A549 (cell line): ENCODE results near the gene DAGLA. TPM values are rescaled to one million over a fixed set of nuclear protein-coding genes. Genes with fewer than 3 reads are reported as not detected.

Experiments used
- ATAC-seq, 2 experiments: fragments of 200-7000 bp in 1 of 2; fragments of >200 bp in 1 of 2; cut with Nextera tagmentation in 1 of 2; cut with Tn5 transposase in 1 of 2; 3 replicates each; pipeline versions ENCODE4 v1.8.0 to v1.9.1; 2018 to 2020; ENCODE audit warnings: mild to moderate bottlenecking in 1 of 2, moderate library complexity in 1 of 2
- CTCF ChIA-PET: fragments of 300-600 bp; sonication (Branson Sonifier 250); formaldehyde crosslinking; extraction: SDS; loops from one replicate; lab custom pipeline; 2021; ENCODE audit warnings: antibody characterized with exemption, inconsistent platforms; lab: Yijun Ruan, JAX
- POLR2A ChIA-PET: fragments of 350-600 bp; formaldehyde crosslinking; extraction: SDS; loops from one replicate; lab custom pipeline; 2021; ENCODE audit warnings: antibody characterized with exemption, inconsistent platforms; lab: Yijun Ruan, JAX
- DNase-seq, 2 experiments: peaks; one replicate each; pipeline versions ENCODE4 v3.0.0 to v3.0.0-alpha.2; 2011 to 2016; ENCODE audit warnings: low read depth in 1 of 2, low spot score in 1 of 2
- FAIRE-seq: peaks from 2 replicates; lab custom pipeline; 2011; peaks lifted over from hg19 to GRCh38; lab: Jason Lieb, UNC
- H3K27ac ChIP-seq, 2 experiments: fragments of >200 bp; sonication (Bioruptor Twin); formaldehyde crosslinking; 3 replicates each; pipeline ENCODE4 v1.5.1; 2016 to 2017
- H3K4me1 ChIP-seq: fragments of >200 bp; sonication (Bioruptor Twin); formaldehyde crosslinking; 3 replicates; pipeline ENCODE4 v1.6.1; 2016
- H3K4me2 ChIP-seq: fragments of >200 bp; sonication (Bioruptor Twin); formaldehyde crosslinking; 3 replicates; pipeline ENCODE4 v1.6.1; 2016
- H3K4me3 ChIP-seq: fragments of >200 bp; sonication (Bioruptor Twin); formaldehyde crosslinking; 3 replicates; pipeline ENCODE4 v1.5.1; 2016
- H3K9me3 ChIP-seq: fragments of >200 bp; sonication (Bioruptor Twin); formaldehyde crosslinking; 3 replicates; pipeline ENCODE4 v1.6.1; 2016
- BCL3 ChIP-seq: fragments of >200 bp; sonication (Bioruptor Twin); formaldehyde crosslinking; IDR thresholded peaks from 3 replicates; pipeline ENCODE4 v1.6.1; 2016
- CBX8 ChIP-seq: fragments of 200-600 bp; sonication (generic); IDR thresholded peaks from 2 replicates; pipeline ENCODE4 v1.6.1; 2016
- E2F6 ChIP-seq: IDR thresholded peaks from 2 replicates; pipeline ENCODE4 v1.6.1; 2012; ENCODE audit warnings: low read depth, borderline replicate concordance
- EHMT2 ChIP-seq: fragments of 200-600 bp; sonication (generic); IDR thresholded peaks from 2 replicates; pipeline ENCODE4 v1.6.1; 2016; ENCODE audit warnings: antibody characterized with exemption, low read depth, mild to moderate bottlenecking, moderate library complexity
- EP300 ChIP-seq, 2 experiments: fragments of >200 bp; sonication (Bioruptor Twin); formaldehyde crosslinking; IDR thresholded peaks; 2 replicates in 1 of 2; 3 replicates in 1 of 2; pipeline ENCODE4 v1.6.1; 2016 to 2017
- ESRRA ChIP-seq: fragments of 150-350 bp; IDR thresholded peaks from 2 replicates; pipeline ENCODE4 v1.6.1; 2014; ENCODE audit warnings: mild to moderate bottlenecking, low read length, borderline replicate concordance
- FOSL2 ChIP-seq, 2 experiments: fragments of 450-650 bp in 1 of 2; fragments of >200 bp in 1 of 2; sonication (Bioruptor Twin) in 1 of 2; formaldehyde crosslinking; IDR thresholded peaks; 2 replicates each; pipeline versions ENCODE4 v1.5.0 to v1.6.1; 2016 to 2020; ENCODE audit warnings: mild to moderate bottlenecking in 1 of 2, moderate library complexity in 1 of 2
- HOXA7 ChIP-seq: fragments of 250-450 bp; sonication (Bioruptor Pico); IDR thresholded peaks from 2 replicates; pipeline ENCODE4 v1.5.0; 2020; ENCODE audit warnings: mild to moderate bottlenecking, moderate library complexity
- HOXB13 ChIP-seq: fragments of 250-450 bp; sonication (Bioruptor Pico); IDR thresholded peaks from 2 replicates; pipeline ENCODE4 v1.5.0; 2020; ENCODE audit warnings: low read depth, mild to moderate bottlenecking, moderate library complexity
- JUN ChIP-seq, 2 experiments: fragments of >200 bp; sonication (Bioruptor Twin); formaldehyde crosslinking; IDR thresholded peaks; 2 replicates in 1 of 2; 3 replicates in 1 of 2; pipeline ENCODE4 v1.6.1; 2016 to 2017
- JUNB ChIP-seq: fragments of >200 bp; sonication (Bioruptor Twin); formaldehyde crosslinking; IDR thresholded peaks from 2 replicates; pipeline ENCODE4 v1.6.1; 2016
- KDM1A ChIP-seq: fragments of 200-600 bp; sonication (generic); IDR thresholded peaks from 2 replicates; pipeline ENCODE4 v1.6.1; 2016; ENCODE audit warnings: low read depth, mild to moderate bottlenecking
- KDM5A ChIP-seq: fragments of 200-600 bp; sonication (generic); IDR thresholded peaks from 2 replicates; pipeline ENCODE4 v1.6.1; 2016; ENCODE audit warnings: antibody characterized with exemption, mild to moderate bottlenecking
- MAFK ChIP-seq: fragments of 450-650 bp; IDR thresholded peaks from 2 replicates; pipeline ENCODE4 v1.6.1; 2014; ENCODE audit not compliant: partially characterized antibody
- NFE2L2 ChIP-seq: fragments of 150-350 bp; conservative IDR thresholded peaks from 2 replicates; pipeline ENCODE4 v1.6.1; 2014; ENCODE audit warnings: low read length
- NPAS2 ChIP-seq: fragments of 250-450 bp; sonication (Bioruptor Pico); IDR thresholded peaks from 2 replicates; pipeline ENCODE4 v1.8.0; 2022; ENCODE audit warnings: mild to moderate bottlenecking, moderate library complexity, borderline replicate concordance
- NR3C1 ChIP-seq: fragments of >200 bp; sonication (Bioruptor Twin); formaldehyde crosslinking; IDR thresholded peaks from 3 replicates; pipeline ENCODE4 v1.6.1; 2017
- POLR2AphosphoS2 ChIP-seq: conservative IDR thresholded peaks from 2 replicates; pipeline ENCODE4 v1.6.1; 2012; ENCODE audit warnings: low read length, improper control_type of control experiment, inconsistent platforms
- RCOR1 ChIP-seq: fragments of 150-350 bp; IDR thresholded peaks from 2 replicates; pipeline ENCODE4 v1.6.1; 2014; ENCODE audit warnings: antibody characterized with exemption, low read length, low read depth
- REST ChIP-seq: fragments of 200-600 bp; sonication (generic); IDR thresholded peaks from 2 replicates; pipeline ENCODE4 v1.6.1; 2016; ENCODE audit warnings: antibody characterized with exemption, mild to moderate bottlenecking, moderate library complexity
- RFX5 ChIP-seq: fragments of 450-650 bp; IDR thresholded peaks from 2 replicates; pipeline ENCODE4 v1.7.1; 2014; ENCODE audit warnings: antibody characterized with exemption, mild to moderate bottlenecking, moderate library complexity
- RNF2 ChIP-seq: fragments of 200-600 bp; sonication (generic); IDR thresholded peaks from 2 replicates; pipeline ENCODE4 v1.6.1; 2016; ENCODE audit warnings: low read depth, mild to moderate bottlenecking, antibody characterized with exemption, moderate library complexity, borderline replicate concordance
- SMC3 ChIP-seq: fragments of >200 bp; sonication (Bioruptor Twin); formaldehyde crosslinking; IDR thresholded peaks from 3 replicates; pipeline ENCODE4 v1.6.1; 2018; ENCODE audit warnings: inconsistent platforms
- SREBF2 ChIP-seq: fragments of 450-650 bp; IDR thresholded peaks from 2 replicates; pipeline ENCODE4 v1.6.1; 2014; ENCODE audit warnings: mild to moderate bottlenecking, moderate library complexity
- TP53 ChIP-seq: fragments of 250-450 bp; sonication (Bioruptor Pico); IDR thresholded peaks from 2 replicates; pipeline ENCODE4 v1.5.0; 2021; ENCODE audit warnings: mild to moderate bottlenecking, moderate library complexity
- ZC3H11A ChIP-seq: fragments of 450-650 bp; IDR thresholded peaks from 2 replicates; pipeline ENCODE4 v1.6.1; 2014; ENCODE audit warnings: antibody characterized with exemption, mild to moderate bottlenecking
- ZFP36 ChIP-seq: fragments of 450-650 bp; IDR thresholded peaks from 2 replicates; pipeline ENCODE4 v1.6.1; 2014; ENCODE audit warnings: borderline replicate concordance; ENCODE audit not compliant: partially characterized antibody
- ZSCAN20 ChIP-seq: fragments of 250-450 bp; sonication (Bioruptor Pico); IDR thresholded peaks from 2 replicates; pipeline ENCODE4 v1.8.0; 2022; ENCODE audit warnings: mild to moderate bottlenecking, moderate library complexity
- WGBS: methylation state at CpG from one replicate; pipeline ENCODE4 v1.1.6; 2017; ENCODE audit errors: missing lambda C conversion rate; 5-methylcytosine and 5-hydroxymethylcytosine counted together
- polyA minus RNA-seq: library from RNA; depleted of rRNA, polyadenylated mRNA; stranded (reverse); fragments of >200 nt; gene quantifications from 2 replicates; pipeline ENCODE4 v1.2.3, GENCODE V29; 2011; rRNA and poly(A)+ RNA removed
- polyA plus RNA-seq, 4 experiments: library from polyadenylated mRNA; depleted of rRNA in 3 of 4; stranded (reverse); fragments of >200 nt; fragmentation: RNase III in 1 of 4; extraction: RNeasy Plus Mini Kit Qiagen cat#74134 plus additional on column Dnase treatment in 1 of 4; gene quantifications; 2 replicates in 3 of 4; 3 replicates in 1 of 4; pipeline ENCODE4 v1.2.3, GENCODE V29; 2011 to 2017
- TF ChIP-seq, protein P1 (sequence below): fragments of 250-450 bp; sonication (Bioruptor Pico); IDR thresholded peaks from 2 replicates; pipeline ENCODE4 v1.5.0; 2021; ENCODE audit warnings: mild to moderate bottlenecking, moderate library complexity, borderline replicate concordance
- TF ChIP-seq, protein P2 (sequence below): IDR thresholded peaks from 2 replicates; pipeline ENCODE4 v1.6.1; 2012
- TF ChIP-seq, protein P3 (sequence below): fragments of >200 bp; sonication (Bioruptor Twin); formaldehyde crosslinking; IDR thresholded peaks from 3 replicates; pipeline ENCODE4 v1.5.1; 2016

DAGLA gene
- 0.93 and 1.2 TPM in 2 replicates for polyA plus RNA-seq (2011; rRNA removed)
- 2.3 and 3.7 TPM in 2 replicates for polyA plus RNA-seq (2012; cell fraction: cytosol; rRNA removed)
- 6.3 and 8.7 TPM in 2 replicates for polyA plus RNA-seq (2012; cell fraction: nucleus; rRNA removed)
- 2.2 to 2.5 TPM (median 2.5 TPM) in 3 replicates for polyA plus RNA-seq (2017; fragmentation: RNase III; extraction: RNeasy Plus Mini Kit Qiagen cat#74134 plus additional on column Dnase treatment)
- 2.0 and 2.3 TPM in 2 replicates for polyA minus RNA-seq

GRCh38 chr11:61679893-61680621 lies at the start of gene DAGLA:
Gene DAGLA (plus strand): TSS chr11:61680391. CDS start chr11:61720156, 39,765 bp downstream.
- 8% methylated on average over 16 of the region's 84 CpGs for WGBS
- ChIA-PET CTCF (interaction anchor here (0.9 to 2.4 kb wide), 14 partner anchors 8 to 55 kb away, joined by 3 to 23 read pairs (median 5); no protein-coding TSS in a partner anchor), POLR2A (no interaction called here)
- peak within 1 kb of the TSS; percentile 79 for H3K4me2 ChIP-seq
- peak within 1 kb of the TSS; percentile 73 to 96 for H3K27ac ChIP-seq
- peak; percentile 62 to 81 for ATAC-seq
- H3K9me3 ChIP-seq: no peaks in the 10 kb centered on the region
- no peak for FAIRE-seq
- H3K4me1 ChIP-seq: peaks cover 29% of the 10 kb centered on the region
- peak within 1 kb of the TSS; percentile 61 for H3K4me3 ChIP-seq
- peak; percentile 66 to 68 for DNase-seq
- TF ChIP-seq JUNB (no peak), EP300 (IDR thresholded peaks at IDR 0.05) (no peak), ZFP36 (no peak), REST (no peak), BCL3 (no peak), JUN (IDR thresholded peaks at IDR 0.05) (peak in 1 of 2 experiments; percentile 33; a peak in 1 of 5 replicates), NPAS2 (CRISPR knock-in tag) (no peak), FOSL2 (IDR thresholded peaks at IDR 0.05) (no peak), FOSL2 (CRISPR knock-in tag; IDR thresholded peaks at IDR 0.05) (0 out of 2 replicates have a peak, but pooled peaks have one; percentile 4), E2F6 (no peak), HOXB13 (CRISPR knock-in tag) (no peak), KDM5A (no peak), KDM1A (no peak), SREBF2 (no peak), ESRRA (0 out of 2 replicates have a peak, but pooled peaks have one; percentile 40), EHMT2 (no peak), MAFK (no peak), RFX5 (no peak), ZSCAN20 (CRISPR knock-in tag) (no peak), HOXA7 (no peak), TP53 (CRISPR knock-in tag) (no peak), NFE2L2 (no peak), RNF2 (no peak), RCOR1 (no peak), SMC3 (peak; percentile 81), POLR2AphosphoS2 (no peak), NR3C1 (no peak), ZC3H11A (no peak), CBX8 (no peak)
- TF ChIP-seq, protein P1, sequence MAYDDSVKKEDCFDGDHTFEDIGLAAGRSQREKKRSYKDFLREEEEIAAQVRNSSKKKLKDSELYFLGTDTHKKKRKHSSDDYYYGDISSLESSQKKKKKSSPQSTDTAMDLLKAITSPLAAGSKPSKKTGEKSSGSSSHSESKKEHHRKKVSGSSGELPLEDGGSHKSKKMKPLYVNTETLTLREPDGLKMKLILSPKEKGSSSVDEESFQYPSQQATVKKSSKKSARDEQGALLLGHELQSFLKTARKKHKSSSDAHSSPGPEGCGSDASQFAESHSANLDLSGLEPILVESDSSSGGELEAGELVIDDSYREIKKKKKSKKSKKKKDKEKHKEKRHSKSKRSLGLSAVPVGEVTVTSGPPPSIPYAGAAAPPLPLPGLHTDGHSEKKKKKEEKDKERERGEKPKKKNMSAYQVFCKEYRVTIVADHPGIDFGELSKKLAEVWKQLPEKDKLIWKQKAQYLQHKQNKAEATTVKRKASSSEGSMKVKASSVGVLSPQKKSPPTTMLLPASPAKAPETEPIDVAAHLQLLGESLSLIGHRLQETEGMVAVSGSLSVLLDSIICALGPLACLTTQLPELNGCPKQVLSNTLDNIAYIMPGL (CRISPR knock-in tag): no peak
- TF ChIP-seq, protein P2, sequence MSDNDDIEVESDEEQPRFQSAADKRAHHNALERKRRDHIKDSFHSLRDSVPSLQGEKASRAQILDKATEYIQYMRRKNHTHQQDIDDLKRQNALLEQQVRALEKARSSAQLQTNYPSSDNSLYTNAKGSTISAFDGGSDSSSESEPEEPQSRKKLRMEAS: 0 out of 2 replicates have a peak, but pooled peaks have one; percentile 10
- TF ChIP-seq, protein P3, sequence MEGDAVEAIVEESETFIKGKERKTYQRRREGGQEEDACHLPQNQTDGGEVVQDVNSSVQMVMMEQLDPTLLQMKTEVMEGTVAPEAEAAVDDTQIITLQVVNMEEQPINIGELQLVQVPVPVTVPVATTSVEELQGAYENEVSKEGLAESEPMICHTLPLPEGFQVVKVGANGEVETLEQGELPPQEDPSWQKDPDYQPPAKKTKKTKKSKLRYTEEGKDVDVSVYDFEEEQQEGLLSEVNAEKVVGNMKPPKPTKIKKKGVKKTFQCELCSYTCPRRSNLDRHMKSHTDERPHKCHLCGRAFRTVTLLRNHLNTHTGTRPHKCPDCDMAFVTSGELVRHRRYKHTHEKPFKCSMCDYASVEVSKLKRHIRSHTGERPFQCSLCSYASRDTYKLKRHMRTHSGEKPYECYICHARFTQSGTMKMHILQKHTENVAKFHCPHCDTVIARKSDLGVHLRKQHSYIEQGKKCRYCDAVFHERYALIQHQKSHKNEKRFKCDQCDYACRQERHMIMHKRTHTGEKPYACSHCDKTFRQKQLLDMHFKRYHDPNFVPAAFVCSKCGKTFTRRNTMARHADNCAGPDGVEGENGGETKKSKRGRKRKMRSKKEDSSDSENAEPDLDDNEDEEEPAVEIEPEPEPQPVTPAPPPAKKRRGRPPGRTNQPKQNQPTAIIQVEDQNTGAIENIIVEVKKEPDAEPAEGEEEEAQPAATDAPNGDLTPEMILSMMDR: peak; percentile 93
